ENCODE results near the gene SCAP. TPM values are rescaled to one million over a fixed set of nuclear protein-coding genes. Genes with fewer than 3 reads are reported as not detected.
A peak's percentile ranks its signal among the peaks of the same experiment; 100 is the strongest.

The SCAP gene
- total and polyA plus RNA-seq, 2 of the 13 experiments (the other 11 are each of a cell fraction or from before 2014, with no cell fraction given), result 40.4 to 53.3 TPM

DNA sequence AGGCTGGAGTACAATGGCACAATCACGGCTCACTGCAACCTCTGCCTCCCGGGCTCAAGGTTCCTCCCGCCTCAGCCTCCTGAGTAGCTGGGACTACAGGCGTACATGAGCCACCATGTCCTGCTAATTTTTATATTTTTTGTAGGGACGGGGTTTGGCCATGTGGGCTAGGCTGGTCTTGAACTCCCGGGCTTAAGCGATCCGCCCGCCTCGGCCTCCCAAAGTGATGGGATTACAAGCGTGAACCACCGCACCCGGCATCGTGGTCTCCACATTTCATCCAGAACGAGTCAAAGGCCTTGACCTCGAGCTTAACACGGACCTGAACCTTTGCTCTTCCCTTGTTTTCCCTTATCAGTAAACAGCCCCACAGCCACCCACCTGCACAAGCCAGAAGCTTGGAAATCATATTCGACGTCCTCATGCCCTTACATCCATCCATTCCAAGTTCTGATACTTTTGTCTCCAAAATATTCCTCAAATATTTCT lies 96.3 kb downstream of the SCAP start (continued):
- TF ChIP-seq ZNF235 (CRISPR knock-in tag; IDR thresholded peaks at IDR 0.05; ENCODE audit: borderline replicate concordance), result no peak
- no peak for TF ChIP-seq PTBP1 (IDR thresholded peaks at IDR 0.05; ENCODE audit: low read depth, low read length, poor library complexity, severe bottlenecking)
- TF ChIP-seq NR2C2 (CRISPR knock-in tag; IDR thresholded peaks at IDR 0.05; ENCODE audit: borderline replicate concordance), result peak; percentile 92
- TF ChIP-seq THAP9 (CRISPR knock-in tag; IDR thresholded peaks at IDR 0.05; ENCODE audit: borderline replicate concordance), result no peak
- no peak for TF ChIP-seq MLLT10 (CRISPR knock-in tag; IDR thresholded peaks at IDR 0.05)
- peak; percentile 74 for TF ChIP-seq ZMYM4 (CRISPR knock-in tag; IDR thresholded peaks at IDR 0.05)
- TF ChIP-seq SATB2 (CRISPR knock-in tag; IDR thresholded peaks at IDR 0.05), result peak; percentile 10; the same call in 1 of the 2 replicates
- TF ChIP-seq, protein P1, sequence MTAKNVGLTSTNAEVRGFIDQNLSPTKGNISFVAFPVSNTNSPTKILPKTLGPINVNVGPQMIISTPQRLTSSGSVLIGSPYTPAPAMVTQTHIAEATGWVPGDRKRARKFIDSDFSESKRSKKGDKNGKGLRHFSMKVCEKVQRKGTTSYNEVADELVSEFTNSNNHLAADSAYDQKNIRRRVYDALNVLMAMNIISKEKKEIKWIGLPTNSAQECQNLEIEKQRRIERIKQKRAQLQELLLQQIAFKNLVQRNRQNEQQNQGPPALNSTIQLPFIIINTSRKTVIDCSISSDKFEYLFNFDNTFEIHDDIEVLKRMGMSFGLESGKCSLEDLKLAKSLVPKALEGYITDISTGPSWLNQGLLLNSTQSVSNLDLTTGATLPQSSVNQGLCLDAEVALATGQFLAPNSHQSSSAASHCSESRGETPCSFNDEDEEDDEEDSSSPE (CRISPR knock-in tag; IDR thresholded peaks at IDR 0.05), result peak; percentile 77
- peak; percentile 79 for TF ChIP-seq PRDM10 (CRISPR knock-in tag; IDR thresholded peaks at IDR 0.05; ENCODE audit: low read depth)
- TF ChIP-seq SIX1 (CRISPR knock-in tag; IDR thresholded peaks at IDR 0.05; ENCODE audit: borderline replicate concordance), result 0 out of 2 replicates have a peak, but pooled peaks have one; percentile 16
- 0 out of 2 replicates have a peak, but pooled peaks have one; percentile 49 for TF ChIP-seq ZNF274 (CRISPR knock-in tag; IDR thresholded peaks at IDR 0.05)
- 0 out of 2 replicates have a peak, but pooled peaks have one; percentile 22 for TF ChIP-seq BRD4 (CRISPR knock-in tag; IDR thresholded peaks at IDR 0.05)
- TF ChIP-seq FOSL2 (CRISPR knock-in tag; IDR thresholded peaks at IDR 0.05), result peak; percentile 36; the same call in 1 of the 2 replicates
- no peak for TF ChIP-seq ATF4 (CRISPR knock-in tag; IDR thresholded peaks at IDR 0.05)
- TF ChIP-seq WIZ (CRISPR knock-in tag; IDR thresholded peaks at IDR 0.05), result no peak

All from HepG2 (cell line).